Measurements from ENCODE around the gene ANO7. TPM values are rescaled to one million over a fixed set of nuclear protein-coding genes. Genes with fewer than 3 reads are reported as not detected.

The ANO7 gene
- total and polyA plus RNA-seq, 2 of the 13 experiments (the other 11 are each of a cell fraction or from before 2014, with no cell fraction given): 4.1 to 4.9 TPM

GRCh38 chr2:241149925-241150659 is 38.4 kb upstream of the ANO7 start, which contains the start of gene PPP1R7 (continued):
- TF ChIP-seq ZHX1 (CRISPR knock-in tag; IDR thresholded peaks at IDR 0.05; ENCODE audit: low read depth) (peak; percentile 79; the same call in 1 of the 2 replicates), STAT6 (CRISPR knock-in tag; IDR thresholded peaks at IDR 0.05; ENCODE audit: borderline replicate concordance) (no peak), ZMYM3 (CRISPR knock-in tag; IDR thresholded peaks at IDR 0.05) (peak; percentile 98), LBX2 (CRISPR knock-in tag; IDR thresholded peaks at IDR 0.05; ENCODE audit: borderline replicate concordance) (no peak), ZNF883 (CRISPR knock-in tag; IDR thresholded peaks at IDR 0.05; ENCODE audit: not compliant biosample characterization) (peak; percentile 1), NFYC (CRISPR knock-in tag; IDR thresholded peaks at IDR 0.05) (peak; percentile 92), MXD1 (CRISPR knock-in tag; IDR thresholded peaks at IDR 0.05) (no peak), HNRNPL (IDR thresholded peaks at IDR 0.05; ENCODE audit: low read depth, low read length) (no peak), U2AF1 (optimal IDR thresholded peaks at IDR 0.05; ENCODE audit: low read depth, low read length) (peak; percentile 23), ZNF230 (CRISPR knock-in tag; IDR thresholded peaks at IDR 0.05) (no peak), FLYWCH1 (CRISPR knock-in tag; IDR thresholded peaks at IDR 0.05) (no peak), ZNF766 (CRISPR knock-in tag; IDR thresholded peaks at IDR 0.05; ENCODE audit: borderline replicate concordance) (peak; percentile 4; the same call in 1 of the 2 replicates), KLF6 (CRISPR knock-in tag; IDR thresholded peaks at IDR 0.05) (no peak), GATAD1 (CRISPR knock-in tag; IDR thresholded peaks at IDR 0.05) (peak; percentile 92), ZNF746 (CRISPR knock-in tag; IDR thresholded peaks at IDR 0.05) (peak; percentile 6; the same call in 1 of the 2 replicates)
- TF ChIP-seq, protein P1, sequence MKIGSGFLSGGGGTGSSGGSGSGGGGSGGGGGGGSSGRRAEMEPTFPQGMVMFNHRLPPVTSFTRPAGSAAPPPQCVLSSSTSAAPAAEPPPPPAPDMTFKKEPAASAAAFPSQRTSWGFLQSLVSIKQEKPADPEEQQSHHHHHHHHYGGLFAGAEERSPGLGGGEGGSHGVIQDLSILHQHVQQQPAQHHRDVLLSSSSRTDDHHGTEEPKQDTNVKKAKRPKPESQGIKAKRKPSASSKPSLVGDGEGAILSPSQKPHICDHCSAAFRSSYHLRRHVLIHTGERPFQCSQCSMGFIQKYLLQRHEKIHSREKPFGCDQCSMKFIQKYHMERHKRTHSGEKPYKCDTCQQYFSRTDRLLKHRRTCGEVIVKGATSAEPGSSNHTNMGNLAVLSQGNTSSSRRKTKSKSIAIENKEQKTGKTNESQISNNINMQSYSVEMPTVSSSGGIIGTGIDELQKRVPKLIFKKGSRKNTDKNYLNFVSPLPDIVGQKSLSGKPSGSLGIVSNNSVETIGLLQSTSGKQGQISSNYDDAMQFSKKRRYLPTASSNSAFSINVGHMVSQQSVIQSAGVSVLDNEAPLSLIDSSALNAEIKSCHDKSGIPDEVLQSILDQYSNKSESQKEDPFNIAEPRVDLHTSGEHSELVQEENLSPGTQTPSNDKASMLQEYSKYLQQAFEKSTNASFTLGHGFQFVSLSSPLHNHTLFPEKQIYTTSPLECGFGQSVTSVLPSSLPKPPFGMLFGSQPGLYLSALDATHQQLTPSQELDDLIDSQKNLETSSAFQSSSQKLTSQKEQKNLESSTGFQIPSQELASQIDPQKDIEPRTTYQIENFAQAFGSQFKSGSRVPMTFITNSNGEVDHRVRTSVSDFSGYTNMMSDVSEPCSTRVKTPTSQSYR (CRISPR knock-in tag; IDR thresholded peaks at IDR 0.05; ENCODE audit: borderline replicate concordance): no peak; the same call in 1 of the 2 replicates
